IMR-90 (cell line): ENCODE results near the gene RIMS4. TPM values are rescaled to one million over a fixed set of nuclear protein-coding genes. Genes with fewer than 3 reads are reported as not detected.

ENCODE experiments used
- ATAC-seq: fragments of 200-7000 bp; cut with Tn5 transposase; 2 replicates; pipeline ENCODE4 v1.9.1; 2020; ENCODE audit warnings: low read depth, mild to moderate bottlenecking, moderate library complexity
- BruUV-seq: library from RNA; stranded (reverse); fragments of 400-500 nt; replicated peaks from 2 replicates; lab custom pipeline; 2021; lab: Mats Ljungman, UMichigan
- CTCF ChIA-PET: fragments of 300-600 bp; formaldehyde crosslinking; extraction: SDS; loops from one replicate; lab custom pipeline; 2021; ENCODE audit warnings: antibody characterized with exemption; lab: Yijun Ruan, JAX
- POLR2A ChIA-PET: fragments of 300-600 bp; sonication (Branson Sonifier 250); formaldehyde crosslinking; loops from one replicate; lab custom pipeline; 2022; ENCODE audit warnings: antibody characterized with exemption; ENCODE audit not compliant: unreplicated experiment; lab: Charles Lee
- DNase-seq: peaks from one replicate; pipeline ENCODE4 v3.0.0; 2013
- H2AFZ ChIP-seq: replicated peaks from 2 replicates; pipeline ENCODE3; 2013; ENCODE audit warnings: low read length, mild to moderate bottlenecking; ENCODE audit not compliant: poor library complexity
- H2AK5ac ChIP-seq: 2 replicates; pipeline ENCODE4 v1.6.1; 2013; ENCODE audit warnings: low read depth, low read length, inconsistent platforms
- H2AK9ac ChIP-seq: replicated peaks from 2 replicates; pipeline ENCODE3; 2013; ENCODE audit warnings: mild to moderate bottlenecking, low read depth, low read length, moderate library complexity; ENCODE audit not compliant: poor library complexity
- H2BK120ac ChIP-seq: 2 replicates; pipeline ENCODE4 v1.6.1; 2013; ENCODE audit warnings: low read depth, low read length, inconsistent platforms
- H2BK15ac ChIP-seq: 3 replicates; pipeline ENCODE4 v1.6.1; 2013; ENCODE audit warnings: low read depth, low read length, inconsistent platforms
- H2BK20ac ChIP-seq: 2 replicates; pipeline ENCODE4 v1.6.1; 2013; ENCODE audit warnings: low read depth, mild to moderate bottlenecking, inconsistent platforms, low read length, moderate library complexity
- H2BK5ac ChIP-seq: 2 replicates; pipeline ENCODE4 v1.6.1; 2013; ENCODE audit warnings: mild to moderate bottlenecking, low read depth, low read length, inconsistent platforms; ENCODE audit not compliant: poor library complexity, severe bottlenecking
- H3K14ac ChIP-seq: replicated peaks from 2 replicates; pipeline ENCODE4 v1.6.1; 2013; ENCODE audit warnings: low read depth, low read length, inconsistent platforms
- H3K18ac ChIP-seq: 2 replicates; pipeline ENCODE4 v1.6.1; 2013; ENCODE audit warnings: low read depth, low read length, control low read depth
- H3K23ac ChIP-seq: 2 replicates; pipeline ENCODE4 v1.6.1; 2013; ENCODE audit warnings: low read depth, low read length, inconsistent platforms
- H3K27ac ChIP-seq: 2 replicates; pipeline ENCODE4 v1.5.1; 2013; ENCODE audit warnings: mild to moderate bottlenecking, control low read depth, low read length; ENCODE audit not compliant: insufficient read depth
- H3K27me3 ChIP-seq: 2 replicates; pipeline ENCODE4 v1.6.1; 2013; ENCODE audit warnings: low read length; ENCODE audit not compliant: control insufficient read depth, insufficient read depth
- H3K36me3 ChIP-seq: 2 replicates; pipeline ENCODE4 v1.6.1; 2013; ENCODE audit warnings: low read length, mixed read lengths; ENCODE audit not compliant: control insufficient read depth, insufficient read depth
- H3K4ac ChIP-seq: 2 replicates; pipeline ENCODE4 v1.6.1; 2013; ENCODE audit warnings: low read depth, low read length, inconsistent platforms
- H3K4me1 ChIP-seq: 2 replicates; pipeline ENCODE4 v1.6.1; 2013; ENCODE audit warnings: low read length, mixed read lengths; ENCODE audit not compliant: control insufficient read depth, insufficient read depth
- H3K4me2 ChIP-seq: 2 replicates; pipeline ENCODE4 v1.6.1; 2013; ENCODE audit warnings: low read depth, mild to moderate bottlenecking, control low read depth, low read length, moderate library complexity
- H3K4me3 ChIP-seq: 2 replicates; pipeline ENCODE4 v1.5.1; 2013; ENCODE audit warnings: low read depth, mild to moderate bottlenecking, control low read depth, low read length, moderate library complexity; ENCODE audit not compliant: insufficient read depth
- H3K56ac ChIP-seq: 2 replicates; pipeline ENCODE4 v1.6.1; 2013; ENCODE audit warnings: low read length, inconsistent platforms; ENCODE audit not compliant: insufficient read depth; ENCODE audit errors: extremely low read depth
- H3K79me1 ChIP-seq, 2 experiments: 2 replicates each; pipeline ENCODE4 v1.6.1; 2013; ENCODE audit warnings: low read length in 2 of 2, inconsistent platforms in 1 of 2, low read depth in 1 of 2
- H3K9ac ChIP-seq: 2 replicates; pipeline ENCODE4 v1.6.1; 2013; ENCODE audit warnings: low read depth, low read length, control low read depth
- H3K9me1 ChIP-seq: 2 replicates; pipeline ENCODE4 v1.6.1; 2013; ENCODE audit warnings: low read length, inconsistent platforms; ENCODE audit not compliant: insufficient read depth
- H3K9me3 ChIP-seq: 2 replicates; pipeline ENCODE4 v1.6.1; 2013; ENCODE audit warnings: low read length; ENCODE audit not compliant: control insufficient read depth, insufficient read depth
- H4K20me1 ChIP-seq: 2 replicates; pipeline ENCODE4 v1.6.1; 2013; ENCODE audit warnings: low read length, inconsistent platforms; ENCODE audit not compliant: insufficient read depth
- H4K5ac ChIP-seq: 2 replicates; pipeline ENCODE4 v1.6.1; 2013; ENCODE audit warnings: mild to moderate bottlenecking, low read depth, low read length, control low read depth
- H4K8ac ChIP-seq, 2 experiments: 2 replicates each; pipeline ENCODE4 v1.6.1; 2013; ENCODE audit warnings: low read depth in 2 of 2, low read length in 2 of 2, control low read depth in 1 of 2, inconsistent platforms in 1 of 2
- H4K91ac ChIP-seq: 2 replicates; pipeline ENCODE4 v1.6.1; 2013; ENCODE audit warnings: low read depth, low read length, inconsistent platforms; ENCODE audit not compliant: insufficient read depth
- CEBPB ChIP-seq: IDR thresholded peaks from 2 replicates; pipeline ENCODE4 v1.6.1; 2012; ENCODE audit warnings: low read depth, low read length, improper control_type of control experiment
- CHD1 ChIP-seq: IDR thresholded peaks from 2 replicates; pipeline ENCODE4 v1.6.1; 2012; ENCODE audit warnings: low read depth, low read length, improper control_type of control experiment
- CTCF ChIP-seq: conservative IDR thresholded peaks from 2 replicates; pipeline ENCODE4 v1.5.1; 2012; ENCODE audit warnings: mild to moderate bottlenecking, low read depth, low read length, improper control_type of control experiment
- ELK1 ChIP-seq: fragments of 150-350 bp; IDR thresholded peaks from 2 replicates; pipeline ENCODE4 v1.6.1; 2016; ENCODE audit warnings: low read depth, mild to moderate bottlenecking, low read length, moderate library complexity, borderline replicate concordance
- FOS ChIP-seq: fragments of 150-350 bp; IDR thresholded peaks from 2 replicates; pipeline ENCODE4 v1.6.1; 2016; ENCODE audit warnings: low read depth, low read length
- MAZ ChIP-seq: IDR thresholded peaks from 2 replicates; pipeline ENCODE4 v1.6.1; 2012; ENCODE audit warnings: low read depth, mild to moderate bottlenecking, low read length, improper control_type of control experiment, moderate library complexity, borderline replicate concordance
- MXI1 ChIP-seq: IDR thresholded peaks from 2 replicates; pipeline ENCODE4 v1.6.1; 2012; ENCODE audit warnings: low read depth, mild to moderate bottlenecking, low read length, moderate library complexity, borderline replicate concordance
- NFE2L2 ChIP-seq: fragments of 150-350 bp; IDR thresholded peaks from 2 replicates; pipeline ENCODE4 v1.6.1; 2016; ENCODE audit warnings: low read depth, mild to moderate bottlenecking, low read length
- POLR2A ChIP-seq: IDR thresholded peaks from 2 replicates; pipeline ENCODE4 v1.6.1; 2012; ENCODE audit warnings: mild to moderate bottlenecking, low read depth, low read length
- RAD21 ChIP-seq: IDR thresholded peaks from 2 replicates; pipeline ENCODE4 v1.6.1; 2012; ENCODE audit warnings: low read length, improper control_type of control experiment
- RCOR1 ChIP-seq: IDR thresholded peaks from 2 replicates; pipeline ENCODE4 v1.6.1; 2012; ENCODE audit warnings: mild to moderate bottlenecking, low read length, improper control_type of control experiment; ENCODE audit not compliant: insufficient replicate concordance
- RFX5 ChIP-seq: IDR thresholded peaks from 2 replicates; pipeline ENCODE4 v1.8.0; 2012; ENCODE audit warnings: low read depth, mild to moderate bottlenecking, low read length, moderate library complexity
- SMC3 ChIP-seq: fragments of 150-350 bp; IDR thresholded peaks from 2 replicates; pipeline ENCODE4 v1.6.1; 2016; ENCODE audit warnings: low read depth, mild to moderate bottlenecking, antibody characterized with exemption, low read length, moderate library complexity
- USF2 ChIP-seq: fragments of 150-350 bp; IDR thresholded peaks from 2 replicates; pipeline ENCODE4 v1.6.1; 2017; ENCODE audit warnings: mild to moderate bottlenecking, antibody characterized with exemption, low read length, low read depth
- WGBS, 2 experiments: methylation state at CpG; one replicate each; pipeline versions ENCODE4 v1.1.5 to v1.1.7; 2013; ENCODE audit warnings: missing lambda C conversion rate in 2 of 2; ENCODE audit not compliant: insufficient read length in 1 of 2; ENCODE audit errors: extremely low coverage in 2 of 2; 5-methylcytosine and 5-hydroxymethylcytosine counted together
- dilution Hi-C: fragments of 300-500 bp; cut with HindIII; formaldehyde crosslinking; loops from one replicate; pipeline ENCODE4 v1.14.3; 2018; ENCODE audit warnings: low sequenced_read_pairs; ENCODE audit not compliant: unreplicated experiment
- in situ Hi-C: fragments of 300-500 bp; cut with MboI; formaldehyde crosslinking; loops from 3 replicates; pipeline ENCODE4 v1.14.3; 2019; ENCODE audit warnings: low sequenced_read_pairs, inconsistent platforms, mixed read lengths
- intact Hi-C: fragments of 100-400 bp; cut with micrococcal nuclease; formaldehyde crosslinking; loops from 2 replicates; pipeline ENCODE4 v1.10.0; 2022
- polyA plus RNA-seq, 3 experiments: library from polyadenylated mRNA; depleted of rRNA; stranded (reverse); fragments of >200 nt; gene quantifications; 2 replicates each; pipeline ENCODE4 v1.2.3, GENCODE V29; 2012; ENCODE audit warnings: low replicate concordance in 1 of 3
- total RNA-seq: library from RNA; depleted of rRNA; stranded (reverse); fragments of >200 nt; gene quantifications from 2 replicates; pipeline ENCODE4 v1.2.3, GENCODE V29; 2012

The RIMS4 gene
- total and polyA plus RNA-seq, 2 of the 4 experiments (the other 2 are of a cell fraction): not detected

- H3K9me1 ChIP-seq: no peaks in the 10 kb centered on the region
- no peak overlapping the region for H3K4ac ChIP-seq
- H3K79me1 ChIP-seq: no peaks in the 10 kb centered on the region
- H2BK20ac ChIP-seq: no peak overlapping the region
- H4K5ac ChIP-seq: no peak overlapping the region
- TF ChIP-seq CTCF (no peak), FOS (no peak), ELK1 (no peak), CEBPB (no peak), SMC3 (no peak), MXI1 (no peak), RAD21 (no peak), MAZ (no peak), RFX5 (no peak), POLR2A (no peak), NFE2L2 (no peak), CHD1 (no peak), USF2 (no peak), RCOR1 (no peak)
- no peak for DNase-seq
- no peak overlapping the region for H3K18ac ChIP-seq
- no peak overlapping the region for H2BK120ac ChIP-seq
- H4K8ac ChIP-seq: no peak overlapping the region
- no peak overlapping the region for H3K4me3 ChIP-seq
- H3K56ac ChIP-seq: no peak overlapping the region
- no peaks in the 10 kb centered on the region for H3K4me1 ChIP-seq
- intact Hi-C loops: no loop called here
- dilution Hi-C loops: no loop called here
- no peak overlapping the region for H2AK9ac ChIP-seq
- no peaks in the 10 kb centered on the region for H4K20me1 ChIP-seq
- 8% methylated on average over 17 of the region's 34 CpGs; no CpG with 5 or more reads in 1 of the 2 experiments for WGBS, 2 experiments
- no peak overlapping the region for H3K23ac ChIP-seq
- H3K14ac ChIP-seq: no peak overlapping the region
- H2BK5ac ChIP-seq: no peak overlapping the region
- H3K9ac ChIP-seq: no peak overlapping the region
- H3K36me3 ChIP-seq: no peaks in the 10 kb centered on the region
- no TSS peak for BruUV-seq
- in situ Hi-C loops: no loop called here
- no peak overlapping the region for H3K4me2 ChIP-seq
- no peak overlapping the region for H2AK5ac ChIP-seq
- H2AFZ ChIP-seq: no peak overlapping the region
- ChIA-PET CTCF (no interaction called here), POLR2A (no interaction called here)
- H2BK15ac ChIP-seq: no peak overlapping the region
- H3K9me3 ChIP-seq: peaks cover 14% of the 10 kb centered on the region
- peaks cover 63% of the 10 kb centered on the region for H3K27me3 ChIP-seq
- no peak overlapping the region for H4K91ac ChIP-seq
- no peak for ATAC-seq
- no peak overlapping the region for H3K27ac ChIP-seq
These were observed 826 bp downstream of the RIMS4 start for GRCh38 chr20:44809380-44810060.
